Measurements from ENCODE around the gene PPARA. TPM values are rescaled to one million over a fixed set of nuclear protein-coding genes. Genes with fewer than 3 reads are reported as not detected.
A peak's percentile ranks its signal among the peaks of the same experiment; 100 is the strongest.

Gene PPARA
- total and polyA plus RNA-seq, 2 of the 4 experiments (the other 2 are of a cell fraction): 3.1 to 7.0 TPM

DNA sequence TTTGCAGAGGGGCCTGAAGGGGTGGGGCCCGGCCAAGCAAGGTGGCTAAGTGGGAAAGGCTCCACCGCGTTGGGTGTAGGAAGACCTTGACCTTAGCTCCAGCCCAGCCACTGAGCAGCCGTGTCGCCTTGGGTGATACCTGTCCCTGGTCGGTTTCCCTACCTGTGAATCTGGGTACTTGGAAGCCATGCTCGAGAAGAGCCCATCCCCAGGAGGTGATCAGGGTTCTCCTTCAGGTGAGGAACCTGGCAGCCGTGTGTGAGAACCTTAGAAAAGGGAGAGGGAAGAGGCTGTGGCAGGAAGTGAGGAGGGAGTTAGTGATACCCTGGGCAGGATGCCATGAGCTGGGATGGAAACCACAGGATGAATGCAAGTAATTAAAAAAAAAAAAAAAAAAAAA, 21.6 kb downstream of the PPARA start:
- POLR2A ChIA-PET (ENCODE audit: unreplicated experiment): no interaction called here
- Histone ChIP-seq H3K18ac (ENCODE audit: low read depth, low read length) (no peak overlapping the region), H3K27ac (ENCODE audit: insufficient read depth, low read length) (no peak overlapping the region; the same call in 1 of the 2 replicates), H4K8ac (ENCODE audit: low read depth in 2 of 2, low read length in 2 of 2) (peak overlapping the region in 1 of 2 experiments; percentile 36; a peak in 2 of 4 replicates), H4K91ac (ENCODE audit: insufficient read depth, low read depth, low read length) (0 out of 2 replicates have a peak overlapping the region, but pooled peaks have one; percentile 90), H4K5ac (ENCODE audit: low read depth, low read length) (no peak overlapping the region), H4K20me1 (ENCODE audit: insufficient read depth, low read length) (no peaks in the 10 kb centered on the region; the same call in 1 of the 2 replicates), H2BK15ac (ENCODE audit: low read depth, low read length) (no peak overlapping the region; the same call in 2 of the 3 replicates), H2AK5ac (ENCODE audit: low read depth, low read length) (peak overlapping the region; percentile 99), H2AK9ac (replicated peaks; ENCODE audit: low read depth, low read length, poor library complexity) (peak overlapping the region; percentile 99), H2BK120ac (ENCODE audit: low read depth, low read length) (peak overlapping the region; percentile 99), H2BK5ac (ENCODE audit: low read depth, low read length, poor library complexity, severe bottlenecking) (peak overlapping the region; percentile 44), H3K9me1 (ENCODE audit: insufficient read depth, low read length) (peaks cover 15% of the 10 kb centered on the region), H3K9me3 (ENCODE audit: control insufficient read depth, insufficient read depth, low read length) (peaks cover 4% of the 10 kb centered on the region), H3K14ac (replicated peaks; ENCODE audit: low read depth, low read length) (no peak overlapping the region), H2AFZ (replicated peaks; ENCODE audit: low read length, poor library complexity) (peak overlapping the region; percentile 73), H3K27me3 (ENCODE audit: control insufficient read depth, insufficient read depth, low read length) (no peaks in the 10 kb centered on the region), H3K79me1 (ENCODE audit: low read depth in 1 of 2, low read length in 2 of 2) (peaks cover 4 to 36% of the 10 kb centered on the region in 2 experiments; a peak in 3 of 4 replicates), H2BK20ac (ENCODE audit: low read depth, low read length) (peak overlapping the region; percentile 43; the same call in 1 of the 2 replicates), H3K4me1 (ENCODE audit: control insufficient read depth, insufficient read depth, low read length) (peaks cover 12% of the 10 kb centered on the region), H3K36me3 (ENCODE audit: control insufficient read depth, insufficient read depth, low read length) (peaks cover 1% of the 10 kb centered on the region; the same call in 1 of the 2 replicates), H3K4me2 (ENCODE audit: low read depth, low read length) (no peak overlapping the region), H3K56ac (ENCODE audit: extremely low read depth, insufficient read depth, low read length) (no peak overlapping the region), H3K23ac (ENCODE audit: low read depth, low read length) (no peak overlapping the region), H3K4me3 (ENCODE audit: insufficient read depth, low read depth, low read length) (no peak overlapping the region), H3K4ac (ENCODE audit: low read depth, low read length) (peak overlapping the region; percentile 63; the same call in 1 of the 2 replicates), H3K9ac (ENCODE audit: low read depth, low read length) (no peak overlapping the region)
- CTCF ChIA-PET: no interaction called here
- no TSS peak for BruUV-seq (replicated peaks)
- DNase-seq: peak; percentile 74
- no CpG with 5 or more reads among the region's 8 CpGs for WGBS, 2 experiments (ENCODE audit: extremely low coverage in 2 of 2, insufficient read length in 1 of 2)
- TF ChIP-seq CHD1 (IDR thresholded peaks at IDR 0.05; ENCODE audit: low read depth, low read length): no peak
- TF ChIP-seq RCOR1 (IDR thresholded peaks at IDR 0.05; ENCODE audit: insufficient replicate concordance, low read length): no peak
- TF ChIP-seq RFX5 (IDR thresholded peaks at IDR 0.05; ENCODE audit: low read depth, low read length): no peak
- TF ChIP-seq FOS (IDR thresholded peaks at IDR 0.05; ENCODE audit: low read depth, low read length): no peak
- dilution Hi-C loops (cut with HindIII; ENCODE audit: low sequenced_read_pairs, unreplicated experiment): no loop called here
- no peak for ATAC-seq (ENCODE audit: low read depth)
- in situ Hi-C loops (cut with MboI; ENCODE audit: low sequenced_read_pairs): no loop called here
- intact Hi-C loops (cut with micrococcal nuclease): no loop called here

All from IMR-90 (cell line).